Activated gamma-delta T cell (primary cell): Measurements from ENCODE around the gene GSX1.

Source experiments
- DNase-seq: peaks from one replicate; lab custom pipeline; 2025; lab: John Stamatoyannopoulos, UW

GSX1 gene

DNA sequence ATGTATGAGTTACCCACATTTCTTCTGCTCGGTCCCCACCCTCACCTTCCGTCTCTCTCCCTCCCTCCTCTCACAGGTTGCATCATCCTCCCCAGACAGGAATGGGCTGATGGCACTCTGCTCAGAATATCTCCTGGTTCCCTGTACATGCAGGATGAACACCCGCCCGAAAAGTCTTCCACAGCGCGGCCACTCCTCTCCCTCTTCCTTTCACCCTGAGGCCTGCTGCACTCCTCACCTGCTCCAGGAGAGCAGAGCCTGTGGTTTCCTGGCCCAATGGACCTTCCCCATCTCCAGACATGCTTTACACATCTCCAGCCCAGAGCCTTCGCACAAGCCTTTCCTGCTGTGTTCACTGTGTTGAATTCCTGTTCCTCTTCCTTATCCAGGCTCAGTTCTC is 40.9 kb downstream of the GSX1 start:
- no peak for DNase-seq

DNA sequence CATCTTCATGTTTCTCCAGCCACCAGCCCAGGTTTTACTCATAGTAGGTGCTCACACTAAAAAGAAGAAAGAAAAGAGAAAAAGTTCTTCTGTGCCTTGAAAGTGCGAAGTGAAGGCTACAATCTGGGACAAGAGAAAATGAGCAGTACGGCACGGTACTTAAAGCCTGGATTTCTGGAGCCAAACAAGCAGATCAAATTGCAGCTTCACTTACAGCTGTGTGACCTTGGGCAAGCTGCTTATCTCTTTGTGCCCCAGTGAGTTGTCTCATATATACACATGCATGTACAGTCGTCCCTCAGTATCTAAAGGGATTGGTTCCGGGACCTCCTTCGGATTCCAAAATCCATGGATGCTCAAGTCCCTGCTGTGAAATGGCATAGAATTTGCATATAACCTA is 41.8 kb downstream of the GSX1 start:
- DNase-seq = no peak

DNA sequence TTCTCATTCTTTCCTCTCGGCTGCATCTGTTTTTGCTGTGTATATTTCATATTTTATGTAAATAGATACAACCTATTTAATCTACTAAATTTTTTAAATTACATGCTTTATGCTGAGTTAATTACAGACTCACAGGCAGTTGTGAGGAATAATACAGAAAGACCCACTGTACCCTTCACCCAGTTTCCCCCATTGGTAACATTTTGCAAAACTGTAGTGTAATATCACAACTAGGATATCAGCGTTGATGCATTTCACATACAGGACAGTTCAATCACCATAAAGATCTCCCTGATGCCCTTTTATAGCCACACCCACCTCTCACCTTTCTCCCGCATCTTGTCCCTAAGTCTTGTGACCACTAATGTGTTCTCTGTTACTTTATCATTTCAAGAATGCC is 43.5 kb downstream of the GSX1 start:
- DNase-seq = no peak

DNA sequence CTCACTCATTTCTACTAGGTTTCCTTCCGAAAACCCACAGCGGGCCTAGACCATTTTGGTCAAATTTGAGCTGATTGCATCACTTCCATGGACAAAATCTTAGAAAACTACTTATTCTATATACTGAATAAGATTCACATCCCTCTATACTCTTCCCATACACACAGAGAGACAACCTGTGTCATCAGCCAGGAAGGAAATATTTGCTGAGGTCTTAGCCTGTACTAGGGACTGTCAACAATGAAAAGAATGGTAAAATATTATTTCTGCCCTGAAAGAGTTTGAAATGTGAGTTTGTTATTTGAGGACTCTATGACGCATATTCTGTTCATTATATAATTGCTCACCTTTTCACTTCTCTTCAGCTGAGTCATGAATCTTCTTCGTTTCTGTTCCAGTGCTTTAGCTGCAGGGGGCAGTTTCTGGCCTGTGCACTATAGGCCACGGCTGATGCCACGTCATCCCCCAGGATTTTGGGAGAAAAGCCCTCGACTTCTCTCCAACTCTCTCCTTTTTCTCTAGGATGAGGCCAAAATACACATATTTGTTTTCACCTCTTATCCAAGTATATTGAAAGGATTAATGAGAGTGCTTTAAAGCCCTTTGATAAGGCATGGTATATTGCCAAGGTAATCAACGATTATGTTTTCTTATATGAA is 47.7 kb downstream of the GSX1 start:
- no peak for DNase-seq

DNA sequence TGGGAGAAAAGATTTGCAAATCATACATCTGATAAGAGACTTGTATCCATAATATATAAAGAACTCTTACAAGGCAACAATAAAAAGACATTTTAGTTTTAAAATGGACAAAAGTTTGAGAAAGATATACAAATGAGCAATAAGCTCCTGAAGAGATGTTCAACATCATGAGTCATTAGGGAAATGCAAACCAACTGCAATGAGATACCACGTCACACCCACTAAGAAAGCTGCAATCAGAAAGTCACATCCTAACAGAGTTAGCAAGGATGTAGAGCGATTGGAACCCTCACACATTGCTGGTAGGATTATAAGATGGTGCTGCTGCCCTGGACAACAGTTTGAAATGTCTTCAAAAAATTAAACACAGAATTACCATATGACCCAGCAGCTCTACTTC is 50.3 kb downstream of the GSX1 start:
- DNase-seq = no peak
